ENCODE results near the gene DNAJC2. TPM values are rescaled to one million over a fixed set of nuclear protein-coding genes. Genes with fewer than 3 reads are reported as not detected.

The DNAJC2 gene
- total RNA-seq, 3 donors from 2014 or later (not counting 1 experiment from before 2014, with no cell fraction given) = 56.8 to 74.2 (median 59.9) TPM

GRCh38 chr7:103307503-103308231 is 36.9 kb downstream of the DNAJC2 start:
- H3K27me3 Mint-ChIP-seq (ENCODE audit: low read depth in 2 of 2) = no peaks in the 10 kb centered on the region
- no peak overlapping the region for H3K4me3 ChIP-seq (ENCODE audit: low read length)
- no peaks in the 10 kb centered on the region for H3K9me3 ChIP-seq (ENCODE audit: control insufficient read depth, insufficient read depth, low read length)
- peaks cover 83% of the 10 kb centered on the region for H3K36me3 ChIP-seq (ENCODE audit: control insufficient read depth, insufficient read depth, low read length)
- TF ChIP-seq, protein P1, sequence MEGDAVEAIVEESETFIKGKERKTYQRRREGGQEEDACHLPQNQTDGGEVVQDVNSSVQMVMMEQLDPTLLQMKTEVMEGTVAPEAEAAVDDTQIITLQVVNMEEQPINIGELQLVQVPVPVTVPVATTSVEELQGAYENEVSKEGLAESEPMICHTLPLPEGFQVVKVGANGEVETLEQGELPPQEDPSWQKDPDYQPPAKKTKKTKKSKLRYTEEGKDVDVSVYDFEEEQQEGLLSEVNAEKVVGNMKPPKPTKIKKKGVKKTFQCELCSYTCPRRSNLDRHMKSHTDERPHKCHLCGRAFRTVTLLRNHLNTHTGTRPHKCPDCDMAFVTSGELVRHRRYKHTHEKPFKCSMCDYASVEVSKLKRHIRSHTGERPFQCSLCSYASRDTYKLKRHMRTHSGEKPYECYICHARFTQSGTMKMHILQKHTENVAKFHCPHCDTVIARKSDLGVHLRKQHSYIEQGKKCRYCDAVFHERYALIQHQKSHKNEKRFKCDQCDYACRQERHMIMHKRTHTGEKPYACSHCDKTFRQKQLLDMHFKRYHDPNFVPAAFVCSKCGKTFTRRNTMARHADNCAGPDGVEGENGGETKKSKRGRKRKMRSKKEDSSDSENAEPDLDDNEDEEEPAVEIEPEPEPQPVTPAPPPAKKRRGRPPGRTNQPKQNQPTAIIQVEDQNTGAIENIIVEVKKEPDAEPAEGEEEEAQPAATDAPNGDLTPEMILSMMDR (IDR thresholded peaks at IDR 0.05) = no peak
- no peaks in the 10 kb centered on the region for H3K4me1 ChIP-seq (ENCODE audit: control insufficient read depth, insufficient read depth, low read length)
- H3K27ac ChIP-seq (ENCODE audit: low read length) = no peak overlapping the region
- H3K27ac Mint-ChIP-seq = peak overlapping the region in 1 of 2 donors; percentile 23
- H3K36me3 Mint-ChIP-seq = peaks cover 11% of the 10 kb centered on the region
- H3K4me3 Mint-ChIP-seq = no peak overlapping the region
- ATAC-seq (no peak), DNase-seq (no peak)
- H3K9me3 Mint-ChIP-seq = no peaks in the 10 kb centered on the region
- H3K4me1 Mint-ChIP-seq = peaks cover 6 to 7% of the 10 kb centered on the region in 2 donors
- no peaks in the 10 kb centered on the region for H3K27me3 ChIP-seq (ENCODE audit: control insufficient read depth, insufficient read depth, low read length)
- WGBS (ENCODE audit: insufficient coverage) = 75% methylated on average over 1 of the region's 3 CpGs
- intact Hi-C loops (cut with micrococcal nuclease) = no loop called here

- peaks cover 23 to 28% of the 10 kb centered on the region in 2 donors for H3K4me1 Mint-ChIP-seq
- 40% methylated on average over 1 of the region's 2 CpGs for WGBS (ENCODE audit: insufficient coverage)
- H3K27me3 Mint-ChIP-seq (ENCODE audit: low read depth in 2 of 2) = no peaks in the 10 kb centered on the region
Observed at GRCh38 chr7:103301441-103301840, 43.1 kb downstream of the DNAJC2 start.

GRCh38 chr7:103299660-103300059 is 44.9 kb downstream of the DNAJC2 start:
- TF ChIP-seq, protein P1 (IDR thresholded peaks at IDR 0.05) = no peak
- H3K4me3 ChIP-seq (ENCODE audit: low read length) = no peak overlapping the region
- peaks cover 54% of the 10 kb centered on the region for H3K36me3 ChIP-seq (ENCODE audit: control insufficient read depth, insufficient read depth, low read length)
- H3K27ac Mint-ChIP-seq = no peak overlapping the region
- ATAC-seq = no peak
- H3K27me3 ChIP-seq (ENCODE audit: control insufficient read depth, insufficient read depth, low read length) = no peaks in the 10 kb centered on the region
- peaks cover 3% of the 10 kb centered on the region for H3K36me3 Mint-ChIP-seq
- no peak overlapping the region for H3K27ac ChIP-seq (ENCODE audit: low read length)
- DNase-seq = no peak
- no peaks in the 10 kb centered on the region for H3K9me3 Mint-ChIP-seq
- no peak overlapping the region for H3K4me3 Mint-ChIP-seq
- WGBS (ENCODE audit: insufficient coverage) = 100% methylated on average over 1 of the region's 6 CpGs
- H3K9me3 ChIP-seq (ENCODE audit: control insufficient read depth, insufficient read depth, low read length) = no peaks in the 10 kb centered on the region
- peaks cover 6% of the 10 kb centered on the region for H3K4me1 ChIP-seq (ENCODE audit: control insufficient read depth, insufficient read depth, low read length)
- no peaks in the 10 kb centered on the region for H3K27me3 Mint-ChIP-seq (ENCODE audit: low read depth in 2 of 2)
- intact Hi-C loops (cut with micrococcal nuclease) = loop anchor here (5.0 kb wide), 2 partner anchors 108 to 858 kb away; no protein-coding TSS in a partner anchor
- peaks cover 23% of the 10 kb centered on the region in 2 donors for H3K4me1 Mint-ChIP-seq

More at GRCh38 chr7:103301441-103301840, 43.1 kb downstream of the DNAJC2 start:
- Histone ChIP-seq H3K4me3 (ENCODE audit: low read length) (no peak overlapping the region), H3K36me3 (ENCODE audit: control insufficient read depth, insufficient read depth, low read length) (peaks cover 66% of the 10 kb centered on the region), H3K9me3 (ENCODE audit: control insufficient read depth, insufficient read depth, low read length) (no peaks in the 10 kb centered on the region), H3K4me1 (ENCODE audit: control insufficient read depth, insufficient read depth, low read length) (peaks cover 6% of the 10 kb centered on the region), H3K27me3 (ENCODE audit: control insufficient read depth, insufficient read depth, low read length) (no peaks in the 10 kb centered on the region), H3K27ac (ENCODE audit: low read length) (no peak overlapping the region)
- H3K27ac Mint-ChIP-seq = no peak overlapping the region
- ATAC-seq = no peak
- DNase-seq = no peak
- H3K4me3 Mint-ChIP-seq = no peak overlapping the region
- H3K36me3 Mint-ChIP-seq = peaks cover 9% of the 10 kb centered on the region
- TF ChIP-seq, protein P1 (IDR thresholded peaks at IDR 0.05) = no peak
- H3K9me3 Mint-ChIP-seq = no peaks in the 10 kb centered on the region
- intact Hi-C loops (cut with micrococcal nuclease) = no loop called here
